GM19463 (cell line): ENCODE measurements around the gene CNOT1.
"Not testable (repeated sequence)": the region's sequence is repeated elsewhere in the genome, so short reads cannot be mapped to it uniquely, and the experiment has no call there.

Experiments used
- ATAC-seq: cut with Tn5 transposase; IDR thresholded peaks from one replicate; pipeline ENCODE4 v1.9.1; 2021; ENCODE audit warnings: mild to moderate bottlenecking, moderate library complexity; ENCODE audit not compliant: unreplicated experiment

The CNOT1 gene

GRCh38 chr16:58503863-58504688, 125.5 kb downstream of the CNOT1 start:
- no peak for ATAC-seq

DNA sequence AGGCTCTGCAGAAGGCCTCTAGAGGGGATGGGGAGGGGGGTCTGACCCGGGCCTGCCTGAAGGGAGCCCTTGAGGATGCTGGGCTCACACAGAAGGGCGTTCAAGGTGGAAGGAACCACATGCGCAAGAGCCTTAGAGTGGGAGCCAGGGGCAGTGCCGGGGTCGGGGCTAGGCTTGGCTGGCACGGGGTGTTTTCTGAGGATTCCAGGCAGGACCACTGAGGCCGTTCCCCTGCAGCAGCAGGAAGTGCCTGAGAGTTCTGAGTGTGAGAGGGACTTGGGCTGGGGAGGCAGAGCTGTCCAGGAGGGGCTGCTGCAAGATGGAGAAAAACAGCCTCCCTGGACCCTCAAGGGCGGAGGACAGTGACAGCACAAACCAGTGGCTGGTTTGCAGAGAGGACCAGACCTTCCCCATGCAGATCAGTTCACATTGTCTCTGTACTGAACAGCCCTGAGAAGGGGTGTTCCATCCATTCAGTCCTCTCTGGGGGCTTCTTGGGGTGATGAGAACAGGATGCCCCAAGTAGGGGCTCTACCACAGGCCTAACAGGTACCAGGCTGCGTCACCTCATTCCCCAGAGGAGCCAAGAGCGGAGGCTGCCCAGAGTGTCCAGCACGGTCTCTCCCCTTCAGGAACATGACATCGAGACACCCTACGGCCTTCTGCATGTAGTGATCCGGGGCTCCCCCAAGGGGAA, 126.3 kb downstream of the CNOT1 start:
- ATAC-seq, result no peak

GRCh38 chr16:58502217-58502921, 127.3 kb downstream of the CNOT1 start:
- ATAC-seq, result no peak

DNA sequence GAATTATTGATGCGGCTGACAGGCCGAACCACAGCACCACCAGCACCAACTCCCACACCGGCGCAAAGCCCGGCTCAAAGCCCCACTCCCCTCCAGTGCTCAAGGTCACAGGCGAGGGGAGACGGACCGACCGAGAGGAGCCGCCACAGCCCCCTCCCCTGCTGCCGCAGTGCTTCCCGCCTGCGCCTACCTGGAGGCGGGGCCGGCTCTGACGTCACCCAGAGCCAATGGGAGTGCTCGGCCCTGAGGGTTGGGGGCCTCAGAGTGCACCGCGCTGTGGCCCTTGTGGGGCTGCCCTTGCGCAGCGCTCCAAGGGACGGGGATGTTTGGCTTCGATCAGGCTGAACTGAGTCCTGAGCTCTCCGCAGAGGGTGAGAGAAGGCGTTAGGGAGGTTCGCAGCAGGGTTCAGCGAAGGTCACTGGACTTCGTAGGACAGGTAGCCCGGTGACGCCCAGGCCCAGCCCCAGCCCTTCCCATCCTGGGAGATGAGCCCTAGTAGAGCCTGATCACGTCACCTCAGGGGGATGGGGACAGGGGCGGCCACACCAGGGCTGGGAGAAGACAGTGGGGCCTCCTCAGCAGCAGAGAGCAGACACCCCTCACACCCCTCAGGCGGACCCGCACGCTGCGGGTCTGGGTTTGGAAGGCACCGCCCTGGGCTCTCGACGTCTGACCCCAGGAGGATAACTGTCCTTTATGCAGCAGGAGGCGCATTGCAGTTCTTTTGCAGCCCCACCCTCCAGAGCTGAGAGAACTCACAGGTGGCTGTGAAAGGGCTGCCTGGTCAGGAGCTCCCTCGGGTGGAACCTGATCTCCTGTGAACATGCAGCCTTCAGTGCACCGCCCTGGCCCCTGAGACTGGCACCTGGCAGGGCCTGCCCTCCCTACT, 128.1 kb downstream of the CNOT1 start:
- peak; percentile 26 for ATAC-seq

- ATAC-seq, result no peak
Measured at GRCh38 chr16:58500430-58501241, 129.0 kb downstream of the CNOT1 start.

DNA sequence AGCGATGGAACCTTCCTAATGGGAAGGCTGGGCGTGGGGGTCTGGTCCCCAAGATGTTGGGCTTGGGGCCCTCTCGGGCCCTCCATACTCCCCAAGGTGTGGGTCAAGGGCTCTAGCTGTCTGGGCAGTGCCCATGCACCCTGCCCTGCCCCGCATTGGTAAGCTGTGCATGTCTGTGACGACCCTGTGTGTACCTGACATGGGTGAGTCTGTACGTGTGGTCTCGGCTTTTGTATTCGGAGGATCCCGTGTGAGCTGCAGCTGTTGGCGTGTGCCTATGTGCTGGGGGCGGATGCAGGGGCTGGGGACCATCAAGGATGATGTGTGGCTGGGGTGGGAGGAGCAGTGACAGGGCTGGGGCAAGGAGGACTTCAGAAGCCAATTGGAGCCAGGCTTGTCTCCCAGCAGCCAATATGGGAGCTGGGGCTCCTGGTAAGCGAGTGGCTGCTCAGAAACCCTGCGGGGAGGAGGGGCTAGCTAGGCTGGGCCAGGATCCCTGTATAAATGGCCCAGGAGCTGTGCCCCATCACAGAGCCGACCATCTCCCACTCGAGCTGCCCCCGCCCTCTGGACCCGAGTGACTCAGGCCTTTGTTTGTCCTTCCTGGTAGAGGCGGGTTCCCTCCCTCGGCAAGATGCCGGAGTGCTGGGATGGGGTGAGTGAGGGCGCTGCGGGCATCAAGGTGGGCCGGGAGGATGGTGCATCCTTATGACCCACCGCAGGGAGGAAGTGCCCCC, 129.8 kb downstream of the CNOT1 start, which contains the start of gene NDRG4:
NDRG4 (plus strand) TSS at position 529 of the 737 bp plus-strand sequence; CDS start at position 635, 106 bp downstream.
- ATAC-seq, result peak; percentile 69

DNA sequence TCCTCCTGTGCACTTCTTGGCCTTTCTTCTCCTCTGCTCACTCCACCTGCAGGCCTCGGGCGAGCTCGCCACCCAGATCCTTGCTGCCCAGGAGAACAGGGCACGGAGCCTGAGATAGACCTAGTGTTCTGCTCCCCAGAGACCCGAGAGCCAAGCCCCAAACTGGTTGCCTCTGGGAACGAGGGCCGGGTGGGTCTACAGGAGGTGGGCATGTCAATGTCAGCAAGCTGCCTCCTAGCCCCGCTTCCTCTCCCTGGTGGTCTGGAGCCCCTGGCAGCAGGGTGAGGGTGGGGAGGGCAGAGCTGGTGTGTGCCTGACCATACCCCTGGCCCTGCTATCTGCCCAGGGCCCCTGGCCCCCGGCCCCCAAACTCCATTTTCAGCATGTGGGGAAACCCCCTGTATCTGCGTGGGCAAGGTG, 130.5 kb downstream of the CNOT1 start:
- ATAC-seq, result no peak

- ATAC-seq, result no peak
Measured at GRCh38 chr16:58498341-58499091, 131.1 kb downstream of the CNOT1 start.

GRCh38 chr16:58497935-58498334, 131.7 kb downstream of the CNOT1 start:
- no peak for ATAC-seq

GRCh38 chr16:58497468-58497867, 132.2 kb downstream of the CNOT1 start:
- ATAC-seq, result no peak

DNA sequence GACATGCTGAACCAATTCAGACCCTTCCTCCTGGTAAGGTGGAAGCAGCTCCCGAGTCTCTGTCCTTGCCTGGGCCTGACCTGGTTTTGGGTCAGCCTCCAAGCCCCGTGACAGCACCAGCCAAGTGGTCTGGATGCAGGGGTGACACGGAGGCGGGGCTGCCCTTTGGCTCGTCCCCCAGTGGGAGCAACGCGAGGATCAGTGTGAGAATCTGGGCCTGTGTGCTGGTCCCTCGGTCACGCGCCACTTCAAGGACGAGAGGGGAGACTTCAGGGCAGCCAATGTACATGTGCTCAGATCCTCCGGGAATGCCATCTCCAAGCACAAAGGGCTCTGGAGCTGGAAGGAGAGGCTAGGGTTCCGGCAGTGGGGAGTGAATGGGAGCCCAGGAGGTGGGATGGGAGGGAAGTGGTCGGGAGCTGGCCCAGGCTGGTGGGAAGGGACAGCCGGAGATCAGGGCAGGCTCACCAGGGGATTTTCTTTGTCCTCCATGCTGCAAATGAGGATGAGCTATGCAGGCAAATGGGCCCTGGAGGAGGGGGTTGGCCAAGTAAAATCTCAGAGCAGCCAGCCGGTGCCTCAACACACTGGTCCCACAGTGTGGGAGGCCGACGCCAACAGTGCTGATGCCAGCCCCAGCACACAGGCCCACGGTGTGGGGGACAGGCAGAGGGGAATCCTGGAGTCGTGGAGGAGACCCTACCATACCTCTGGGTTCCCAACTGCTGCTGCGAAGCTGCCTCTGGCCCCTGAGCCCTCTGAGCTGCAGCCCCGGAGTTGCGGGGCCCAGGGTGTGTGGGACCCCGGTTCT, 133.9 kb downstream of the CNOT1 start:
- no peak for ATAC-seq

DNA sequence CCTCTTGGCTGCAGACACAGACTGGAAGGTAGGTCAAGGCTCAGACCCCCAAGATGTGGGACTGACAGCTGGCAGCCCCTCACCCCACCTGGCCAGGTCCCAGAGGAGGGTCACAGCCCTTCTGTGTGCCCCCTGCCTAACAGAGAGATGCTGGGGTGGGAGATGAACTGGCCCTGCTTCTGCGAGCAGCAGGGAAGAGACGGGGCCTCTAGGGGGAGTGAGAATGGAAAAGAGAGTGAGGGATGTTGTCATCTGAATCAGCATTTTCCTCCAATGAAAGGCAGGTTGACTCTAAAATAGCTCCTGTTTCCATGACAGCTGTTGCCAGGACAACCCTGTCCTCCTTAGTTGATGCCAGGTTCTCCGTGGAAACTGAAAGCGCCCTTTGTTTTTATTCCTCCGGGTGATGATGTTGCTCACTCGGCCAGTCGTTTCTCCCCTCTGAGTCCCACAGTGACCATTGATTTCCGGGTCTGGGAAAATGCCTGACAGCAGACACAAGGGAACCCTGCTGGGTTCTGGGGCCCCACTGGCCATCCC, 134.6 kb downstream of the CNOT1 start:
- peak; percentile 62 for ATAC-seq

DNA sequence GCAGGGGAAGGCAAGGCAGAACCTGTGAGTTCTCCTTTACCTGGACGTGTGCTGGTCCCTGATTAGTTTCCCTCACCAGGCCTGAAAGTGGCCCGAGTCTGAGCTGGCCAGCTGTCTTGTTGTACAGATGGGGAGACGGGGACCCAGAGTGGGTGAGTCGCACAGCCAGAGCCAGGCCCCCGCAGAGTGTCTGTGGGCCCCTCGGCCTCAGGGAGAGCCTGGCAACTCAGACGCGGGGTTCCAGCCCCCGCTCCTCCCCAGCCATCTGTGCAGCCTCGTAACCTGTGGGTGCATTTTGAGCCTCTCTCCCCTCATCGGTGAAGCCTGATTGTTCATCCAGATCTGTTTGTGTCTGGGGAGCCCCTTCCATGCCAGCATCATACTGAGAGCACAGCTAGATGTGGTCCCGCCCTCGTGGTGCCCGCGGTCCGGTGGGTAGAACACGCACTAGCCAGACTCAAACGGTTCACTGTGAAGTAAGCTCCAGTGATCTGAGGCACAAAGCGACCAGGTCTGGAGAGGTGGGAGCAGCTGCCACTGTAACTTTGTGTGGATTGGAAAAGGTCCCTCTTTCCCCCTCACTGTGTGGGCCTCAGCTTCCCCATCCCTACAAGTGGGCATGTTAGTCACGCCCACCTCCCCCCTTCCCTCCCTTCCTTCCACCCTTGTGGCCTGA, 135.7 kb downstream of the CNOT1 start:
- ATAC-seq, result no peak

GRCh38 chr16:58492735-58493134, 136.9 kb downstream of the CNOT1 start:
- no peak for ATAC-seq

DNA sequence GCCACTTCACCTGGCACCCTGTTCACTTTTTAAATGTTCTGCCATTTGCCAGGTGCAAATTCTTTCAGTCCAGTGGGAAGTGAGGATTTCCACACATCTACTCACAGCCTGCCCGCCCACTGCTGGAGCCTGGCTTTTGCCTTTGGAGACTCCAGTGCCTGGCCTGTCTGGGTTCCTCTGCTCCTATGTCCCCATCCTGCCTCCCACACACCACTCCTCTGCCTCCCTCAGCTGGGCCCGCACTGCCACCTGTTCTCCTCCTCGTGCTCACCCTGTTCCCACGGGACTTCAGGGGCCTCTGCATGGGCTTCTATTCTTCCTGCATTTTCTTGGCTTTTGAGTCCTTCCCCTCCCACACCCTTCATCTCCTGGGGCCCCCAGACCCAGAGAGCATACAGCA, 137.6 kb downstream of the CNOT1 start:
- no peak for ATAC-seq

DNA sequence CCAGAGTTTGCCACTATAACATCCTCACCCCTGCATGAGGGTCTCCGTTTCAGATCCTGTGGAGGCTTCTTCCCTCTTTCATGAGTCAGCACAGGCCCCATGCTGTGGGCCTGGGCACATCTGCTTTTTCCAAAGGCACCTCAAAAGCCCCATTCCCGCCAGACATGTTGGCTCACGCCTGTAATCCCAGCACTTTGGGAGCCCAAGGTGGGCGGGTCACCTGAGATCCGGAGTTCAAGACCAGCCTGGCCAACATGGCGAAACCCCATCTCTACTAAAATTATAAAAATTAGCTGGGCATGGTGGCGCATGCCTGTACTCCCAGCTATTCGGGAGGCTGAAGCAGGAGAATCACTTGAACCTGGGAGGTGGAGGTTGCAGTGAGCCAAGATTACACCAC, 139.1 kb downstream of the CNOT1 start:
- ATAC-seq, result not testable (repeated sequence)

DNA sequence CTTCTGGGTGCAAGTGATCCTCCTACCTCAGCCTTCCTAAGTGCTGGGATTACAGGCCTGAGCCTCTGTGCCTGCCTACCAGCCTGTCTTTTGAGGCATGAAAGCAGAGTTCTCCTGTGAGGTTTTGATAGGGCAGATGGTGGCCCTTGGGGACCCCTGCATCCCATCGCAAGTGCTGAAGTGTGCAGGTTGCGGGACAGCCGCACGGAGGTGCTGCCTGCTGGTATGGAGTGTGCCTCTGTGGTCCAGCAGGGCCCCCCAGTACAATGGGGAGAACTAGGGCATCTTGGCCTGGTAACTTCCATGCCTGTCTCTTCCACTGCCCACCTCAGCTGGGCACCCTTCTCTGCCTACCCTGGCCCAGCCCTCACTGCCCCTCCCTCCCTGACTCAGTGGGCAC, 139.6 kb downstream of the CNOT1 start:
- ATAC-seq, result no peak
